GM19397 (cell line): Measurements from ENCODE around the gene ADAMTS15.

Source experiments
- ATAC-seq: cut with Tn5 transposase; IDR thresholded peaks from one replicate; pipeline ENCODE4 v1.9.1; 2021; ENCODE audit warnings: mild to moderate bottlenecking, moderate library complexity; ENCODE audit not compliant: unreplicated experiment

The ADAMTS15 gene

GRCh38 chr11:130511765-130512164 lies 63.3 kb downstream of the ADAMTS15 start:
- ATAC-seq: no peak

DNA sequence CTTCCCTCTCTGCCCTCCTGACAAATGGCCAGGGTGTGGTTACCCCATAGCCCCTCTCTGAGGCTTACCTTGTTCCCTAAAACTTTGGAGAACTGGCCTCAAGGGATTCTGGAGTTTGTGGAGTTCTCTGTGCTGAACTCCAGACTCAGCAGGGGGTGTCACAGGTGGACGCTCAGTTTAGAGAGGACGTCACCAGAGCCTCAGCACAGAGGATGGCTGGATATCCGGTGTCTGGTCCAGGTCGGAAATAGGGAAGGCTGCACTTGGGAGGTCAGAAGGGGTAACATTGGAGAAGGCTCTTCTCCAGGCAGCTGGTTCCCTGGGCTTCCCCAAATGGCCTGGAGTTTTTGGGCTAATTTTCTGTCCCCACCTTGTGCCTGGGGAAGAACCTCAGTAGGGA lies 64.2 kb downstream of the ADAMTS15 start:
- no peak for ATAC-seq

- ATAC-seq: no peak
Measured at GRCh38 chr11:130513132-130513531, 64.7 kb downstream of the ADAMTS15 start.

GRCh38 chr11:130514316-130514715 lies 65.9 kb downstream of the ADAMTS15 start:
- no peak for ATAC-seq

DNA sequence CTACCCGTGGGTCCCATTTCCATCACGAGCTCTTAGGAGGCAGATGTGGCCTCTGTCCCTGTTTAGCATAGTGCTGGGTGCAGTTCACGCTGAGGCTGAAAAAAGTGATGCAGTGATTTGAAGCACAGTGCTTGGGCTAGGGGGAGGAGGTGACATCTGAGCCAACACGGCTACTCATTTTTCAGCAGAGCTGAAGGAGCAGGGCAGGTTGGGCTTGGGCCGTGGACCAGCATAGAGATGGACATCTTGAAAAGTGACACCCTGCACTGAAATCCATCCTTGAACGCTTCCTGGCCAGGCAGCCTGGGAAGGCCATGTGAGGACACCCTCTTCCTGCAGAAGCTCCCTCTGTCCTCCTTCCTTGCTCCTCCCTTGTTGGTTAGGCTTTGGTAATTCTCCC lies 66.4 kb downstream of the ADAMTS15 start:
- no peak for ATAC-seq

GRCh38 chr11:130515829-130516553 lies 67.5 kb downstream of the ADAMTS15 start:
- ATAC-seq: no peak

DNA sequence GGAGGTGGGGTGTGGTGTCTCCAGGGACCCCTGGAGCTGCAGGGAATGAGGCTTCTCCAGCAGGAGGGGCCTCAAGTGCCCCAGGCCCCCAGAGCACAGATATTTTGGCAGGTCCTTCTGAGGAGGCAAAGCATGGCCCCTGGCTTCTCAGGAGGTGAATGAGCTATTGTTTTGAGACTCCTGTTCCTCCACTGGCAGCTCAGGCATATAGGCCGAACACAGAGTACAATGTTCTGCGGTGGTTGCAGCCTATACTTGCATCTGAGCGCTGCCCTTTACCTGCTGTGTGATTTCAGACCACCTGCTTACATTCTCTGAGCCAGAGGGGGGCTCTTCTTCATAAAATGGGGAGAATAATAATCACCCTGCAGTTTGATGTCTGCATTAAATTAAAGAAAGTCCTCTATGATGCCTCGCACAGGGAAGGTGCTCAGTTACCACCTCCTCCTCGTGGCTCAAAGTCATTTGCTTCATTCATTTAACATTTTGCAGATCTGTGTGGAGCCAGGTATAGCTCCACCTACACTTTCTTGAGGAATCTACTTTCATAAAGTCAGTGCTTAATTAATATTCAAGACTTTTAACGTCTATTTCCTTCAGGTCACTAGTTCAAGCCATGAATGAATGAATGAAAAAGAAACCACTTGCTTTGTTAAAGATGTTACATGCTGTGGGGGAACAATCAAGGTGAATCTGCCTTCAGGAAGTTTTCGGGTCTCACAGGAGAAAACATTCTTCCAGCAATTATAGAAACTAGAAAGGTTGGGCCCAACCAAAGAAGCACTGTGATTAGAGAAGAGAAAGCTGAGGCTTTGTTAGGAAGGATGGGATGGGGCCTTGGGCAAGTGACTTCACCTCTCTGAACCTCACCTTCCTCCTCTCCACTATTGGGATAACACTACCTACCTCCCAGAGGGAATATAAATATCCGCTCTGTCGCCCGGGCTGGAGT lies 68.4 kb downstream of the ADAMTS15 start:
- no peak for ATAC-seq

- ATAC-seq: no peak
Measured at GRCh38 chr11:130518164-130518680, 69.8 kb downstream of the ADAMTS15 start.

DNA sequence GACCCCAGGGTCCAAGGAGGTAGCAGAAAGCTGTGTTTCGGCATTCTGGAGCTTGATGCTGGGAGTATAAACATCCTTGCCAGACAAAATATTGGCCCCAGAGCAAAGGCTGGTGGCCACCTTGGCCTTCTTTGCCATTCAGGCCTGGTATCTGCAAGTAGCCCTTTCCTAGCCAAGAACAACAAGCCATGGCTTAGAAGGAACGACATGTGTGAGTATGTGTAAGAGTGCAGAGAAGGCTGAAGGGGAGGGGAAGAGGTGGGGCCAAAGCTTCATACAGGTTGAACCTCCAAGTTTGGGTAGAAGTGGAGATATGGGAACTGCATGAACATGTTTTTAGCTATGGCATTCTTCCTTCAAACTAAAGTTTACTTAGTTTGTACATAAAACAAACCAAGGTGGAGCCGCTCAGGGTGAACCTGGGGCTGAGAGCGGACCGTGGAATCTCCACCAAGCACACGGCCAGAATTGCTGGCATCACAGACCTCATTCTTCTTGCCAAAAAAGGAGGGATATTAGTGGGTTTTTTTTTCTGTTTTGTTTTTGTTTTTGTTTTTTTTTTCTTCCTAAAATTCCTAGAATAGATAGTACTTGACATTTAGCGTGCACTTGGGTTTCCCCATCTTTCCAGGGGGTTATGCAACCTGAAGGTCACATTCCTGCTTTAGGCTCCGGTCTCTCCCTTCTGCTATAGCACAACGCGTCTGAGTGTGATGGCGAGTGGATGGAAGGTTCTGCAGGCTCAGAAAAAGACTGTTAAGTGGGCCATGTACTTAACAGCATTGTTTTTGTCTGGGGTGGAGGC lies 70.9 kb downstream of the ADAMTS15 start:
- no peak for ATAC-seq

- ATAC-seq: no peak
Measured at GRCh38 chr11:130520271-130520671, 71.8 kb downstream of the ADAMTS15 start.

DNA sequence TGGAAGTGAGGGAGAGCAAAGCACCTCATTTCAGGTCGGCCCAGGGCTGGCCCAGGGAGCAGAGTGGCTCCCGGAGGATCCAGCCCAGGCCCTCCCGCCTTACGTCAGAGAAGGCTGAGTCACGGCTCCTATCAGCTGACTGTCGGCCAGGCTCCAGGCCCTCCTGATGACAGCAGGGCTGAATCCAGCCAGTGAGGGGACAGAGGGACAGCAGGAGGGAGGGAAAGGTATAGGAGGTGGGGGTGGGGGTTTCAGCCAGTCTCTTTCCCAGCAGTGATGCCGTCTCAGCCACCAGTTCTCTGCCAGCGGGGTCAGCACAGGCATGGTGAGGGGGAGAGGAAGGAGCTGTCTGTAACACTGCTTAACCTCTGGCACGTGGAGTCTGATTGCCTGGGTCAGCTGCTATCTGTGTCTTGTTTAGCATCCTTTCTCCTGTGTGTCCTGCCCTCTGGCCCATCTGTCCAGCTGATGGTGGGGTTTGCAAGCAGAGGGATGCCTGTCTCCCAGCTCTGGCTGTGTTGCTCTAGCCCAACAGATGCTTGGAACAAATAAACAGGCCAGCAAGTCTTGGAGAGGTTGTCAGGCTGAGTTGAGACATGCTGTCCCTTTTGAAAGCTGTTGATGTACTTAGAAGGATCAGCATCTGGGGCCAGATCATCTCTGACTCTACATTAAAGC lies 74.0 kb downstream of the ADAMTS15 start:
- ATAC-seq: no peak

DNA sequence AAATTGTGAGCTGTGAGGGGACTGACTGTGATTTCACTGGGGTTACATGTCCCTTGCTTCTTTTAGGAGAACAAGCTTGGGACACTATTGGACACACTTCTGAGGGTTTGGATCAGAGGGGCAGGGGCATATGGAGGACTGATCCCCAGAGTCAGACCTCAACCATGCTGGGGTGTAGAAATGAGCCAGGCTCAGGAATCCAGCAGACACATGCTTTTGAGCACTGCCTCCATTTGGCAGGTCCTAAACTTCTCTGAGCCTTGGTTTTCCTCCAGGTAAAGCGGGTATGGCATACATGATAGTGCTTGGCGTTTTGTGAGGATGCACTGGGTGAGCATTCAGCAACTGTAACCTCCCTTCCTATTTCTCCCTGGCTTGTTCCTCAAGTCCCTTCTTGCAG lies 74.7 kb downstream of the ADAMTS15 start:
- ATAC-seq: no peak

- no peak for ATAC-seq
Measured at GRCh38 chr11:130523609-130524008, 75.2 kb downstream of the ADAMTS15 start.

DNA sequence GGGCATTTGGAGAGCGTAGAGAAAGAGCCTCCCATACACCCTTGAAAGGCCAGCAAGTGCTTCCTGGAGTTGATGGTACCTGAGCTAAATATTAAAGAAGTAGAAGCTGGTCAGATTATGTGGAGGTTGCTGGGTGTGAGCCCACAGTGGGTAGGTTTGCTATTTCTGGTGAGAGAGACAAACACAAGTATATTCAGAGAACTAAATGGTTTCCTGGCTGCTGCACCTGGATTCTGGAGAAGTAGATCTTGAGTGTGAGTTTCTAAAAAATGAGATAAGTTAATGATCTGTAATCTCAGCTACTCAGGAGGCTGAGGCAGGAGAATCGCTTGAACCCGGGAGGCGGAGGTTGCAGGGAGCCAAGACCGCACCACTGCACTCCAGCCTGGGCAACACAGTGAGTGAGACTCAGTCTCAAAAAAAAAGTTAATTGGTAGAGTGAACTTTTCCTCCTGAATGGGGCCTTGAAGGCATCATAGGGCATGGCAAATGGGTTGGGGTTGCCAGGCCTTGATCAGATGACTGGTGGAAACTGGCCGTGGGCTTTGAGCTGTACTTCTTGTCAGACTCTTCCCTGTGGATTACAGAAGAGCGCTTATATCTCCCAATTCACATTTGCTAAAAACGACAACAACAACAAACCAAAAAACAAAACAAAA lies 75.8 kb downstream of the ADAMTS15 start:
- no peak for ATAC-seq

DNA sequence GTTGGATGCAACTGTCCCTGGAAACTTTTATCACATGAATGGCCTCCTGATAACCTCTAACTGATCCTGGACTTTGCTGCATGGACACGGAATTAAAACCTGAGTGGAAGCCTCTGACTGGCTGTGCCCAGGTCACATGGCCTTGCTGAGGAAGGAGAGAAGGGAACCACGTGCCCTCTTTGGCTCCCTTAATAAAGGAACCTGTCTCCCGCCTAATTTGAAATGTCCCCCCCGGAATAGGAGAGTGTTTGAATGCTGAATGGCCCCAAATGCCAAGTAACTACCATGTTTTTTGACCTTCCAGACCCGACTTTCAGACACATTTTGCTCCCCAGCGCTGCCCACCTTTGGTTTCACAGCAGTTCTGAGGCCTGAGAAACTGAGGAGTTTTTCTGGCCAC lies 76.9 kb downstream of the ADAMTS15 start:
- ATAC-seq: no peak
